GM21723 (cell line): ENCODE results near the gene RIPOR3.
"Not testable (repeated sequence)": the region's sequence is repeated elsewhere in the genome, so short reads cannot be mapped to it uniquely, and the experiment has no call there.

Experiments used
- ATAC-seq: cut with Tn5 transposase; IDR thresholded peaks from one replicate; pipeline ENCODE4 v1.9.1; 2021; ENCODE audit warnings: mild to moderate bottlenecking, moderate library complexity; ENCODE audit not compliant: unreplicated experiment

The RIPOR3 gene

GRCh38 chr20:50610212-50610718 lies 81.1 kb downstream of the RIPOR3 start:
- ATAC-seq, result no peak

- ATAC-seq, result no peak
These were observed 81.8 kb downstream of the RIPOR3 start for GRCh38 chr20:50609438-50609989.

GRCh38 chr20:50608750-50609104 lies 82.6 kb downstream of the RIPOR3 start:
- no peak for ATAC-seq

- no peak for ATAC-seq
These were observed 83.2 kb downstream of the RIPOR3 start for GRCh38 chr20:50607850-50608749.

- ATAC-seq, result no peak
These were observed 83.9 kb downstream of the RIPOR3 start for GRCh38 chr20:50607436-50607835.

- no peak for ATAC-seq
These were observed 86.2 kb downstream of the RIPOR3 start for GRCh38 chr20:50605136-50605535.

GRCh38 chr20:50604451-50604850 lies 86.9 kb downstream of the RIPOR3 start:
- ATAC-seq, result no peak

- no peak for ATAC-seq
These were observed 88.8 kb downstream of the RIPOR3 start for GRCh38 chr20:50602432-50603088.

- ATAC-seq, result no peak
These were observed 89.6 kb downstream of the RIPOR3 start for GRCh38 chr20:50601511-50602431.

GRCh38 chr20:50600281-50600895 lies 91.0 kb downstream of the RIPOR3 start:
- ATAC-seq, result no peak

- not testable (repeated sequence) for ATAC-seq
These were observed 92.6 kb downstream of the RIPOR3 start for GRCh38 chr20:50598768-50599167.

- ATAC-seq, result no peak
These were observed 93.3 kb downstream of the RIPOR3 start for GRCh38 chr20:50598074-50598473.

GRCh38 chr20:50597406-50597969 lies 93.9 kb downstream of the RIPOR3 start:
- ATAC-seq, result no peak

GRCh38 chr20:50596694-50597021 lies 94.7 kb downstream of the RIPOR3 start:
- ATAC-seq, result no peak

GRCh38 chr20:50595988-50596693 lies 95.2 kb downstream of the RIPOR3 start:
- no peak for ATAC-seq

- no peak for ATAC-seq
These were observed 95.9 kb downstream of the RIPOR3 start for GRCh38 chr20:50595433-50595895.

- no peak for ATAC-seq
These were observed 96.5 kb downstream of the RIPOR3 start for GRCh38 chr20:50594591-50595432.

- ATAC-seq, result no peak
These were observed 97.1 kb downstream of the RIPOR3 start for GRCh38 chr20:50594231-50594590.

GRCh38 chr20:50593005-50593335 lies 98.4 kb downstream of the RIPOR3 start:
- ATAC-seq, result no peak
